GM18951 (cell line): ENCODE data around the gene CHCT1.
A peak's percentile ranks its signal among the peaks of the same experiment; 100 is the strongest.

ENCODE experiments used
- POLR2A ChIP-seq: IDR thresholded peaks from 4 replicates; pipeline ENCODE4 v1.6.1; 2011; ENCODE audit warnings: mild to moderate bottlenecking; ENCODE audit not compliant: insufficient read length, insufficient read depth; ENCODE audit errors: extremely low read depth
- in situ Hi-C: fragments of 300-500 bp; cut with MboI; formaldehyde crosslinking; loops from one replicate; pipeline ENCODE4 v1.12.0; 2022; ENCODE audit warnings: low sequenced_read_pairs, mixed read lengths, inconsistent platforms; ENCODE audit not compliant: unreplicated experiment

The CHCT1 gene

DNA sequence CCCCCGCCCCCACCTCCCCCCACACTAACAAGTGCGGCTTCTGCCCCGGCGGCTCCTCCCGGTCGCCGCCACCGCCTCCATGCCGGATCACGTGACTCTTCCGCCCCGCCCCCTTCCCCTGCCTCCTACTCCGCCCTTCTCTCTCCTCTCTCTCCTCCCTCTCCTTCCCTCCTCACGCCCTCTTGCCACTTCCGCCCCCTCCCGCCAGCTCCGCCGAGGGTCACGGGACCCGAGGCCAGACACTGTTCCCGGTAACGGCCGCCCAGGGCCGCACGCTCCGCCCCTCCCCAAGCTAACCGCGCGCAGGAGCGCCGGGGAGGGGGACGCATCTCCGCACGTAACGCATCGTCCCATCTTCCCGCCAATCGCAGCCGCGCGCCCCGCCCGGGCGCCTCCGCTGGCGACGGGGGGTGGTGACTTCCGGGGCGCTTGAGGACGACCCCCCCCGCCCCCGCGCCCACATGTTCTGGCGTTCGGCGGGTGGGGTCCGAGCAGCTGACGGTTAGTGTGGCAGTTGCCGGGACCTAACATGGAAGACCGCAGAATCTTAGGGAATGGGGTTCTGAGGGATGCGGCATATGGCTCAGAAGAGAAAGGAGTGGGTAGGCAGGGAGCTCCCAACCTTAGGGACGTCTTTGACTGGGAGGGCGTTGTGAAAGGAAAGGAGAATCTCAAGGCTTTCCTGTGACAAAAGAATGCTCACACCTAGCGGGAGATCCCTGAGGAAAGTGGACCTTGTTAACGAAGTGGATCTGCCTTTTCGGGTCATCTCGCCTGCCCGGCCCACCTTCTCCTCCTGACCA lies 30.0 kb upstream of the CHCT1 start, which contains the start of gene USP32:
TSS of gene USP32 (minus strand) at position 92 of the 803 bp plus-strand sequence. CDS start 194 bp downstream, outside the sequence.
- in situ Hi-C loops = no loop called here
- TF ChIP-seq POLR2A = peak; percentile 78

DNA sequence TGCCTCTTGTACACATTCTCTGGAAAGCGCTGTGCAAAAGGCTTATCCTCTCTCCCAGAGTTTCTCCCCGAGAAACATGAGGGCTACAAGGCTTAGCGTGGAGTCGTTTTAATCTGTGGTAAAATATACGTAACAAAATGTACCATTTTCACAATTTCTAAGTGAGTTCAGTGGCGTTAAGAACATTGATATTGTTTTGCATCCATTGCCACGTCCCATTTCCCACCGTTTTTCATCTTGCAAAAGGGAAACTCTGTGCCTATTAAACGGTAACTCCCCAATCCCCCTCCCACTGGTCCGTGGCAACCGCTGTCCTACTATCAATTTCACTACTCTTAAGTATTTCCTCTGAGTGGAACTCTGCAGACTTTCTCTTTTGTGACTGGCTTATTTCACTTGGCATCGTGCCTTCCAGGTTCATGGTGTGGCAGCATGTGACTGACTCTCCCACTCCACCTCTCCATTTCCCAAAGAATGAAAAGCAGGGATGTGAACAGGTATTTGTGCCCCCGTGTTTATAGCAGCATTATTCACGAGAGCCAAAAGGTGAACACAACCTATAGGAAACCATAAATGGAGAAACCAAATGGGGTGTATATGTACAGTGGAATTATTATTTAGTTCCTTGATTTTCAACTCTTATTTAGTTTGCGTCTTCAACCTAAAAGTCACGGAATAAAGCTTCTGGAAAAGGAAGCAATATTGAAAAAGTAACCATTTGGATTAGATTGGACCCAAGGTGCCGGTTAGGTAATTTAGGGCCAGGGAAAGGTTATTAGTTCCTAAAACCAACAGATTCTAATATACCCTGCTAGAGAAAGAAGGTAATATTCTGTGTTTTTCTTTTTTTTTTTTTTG lies 29.2 kb upstream of the CHCT1 start:
- in situ Hi-C loops = no loop called here
- TF ChIP-seq POLR2A = no peak

DNA sequence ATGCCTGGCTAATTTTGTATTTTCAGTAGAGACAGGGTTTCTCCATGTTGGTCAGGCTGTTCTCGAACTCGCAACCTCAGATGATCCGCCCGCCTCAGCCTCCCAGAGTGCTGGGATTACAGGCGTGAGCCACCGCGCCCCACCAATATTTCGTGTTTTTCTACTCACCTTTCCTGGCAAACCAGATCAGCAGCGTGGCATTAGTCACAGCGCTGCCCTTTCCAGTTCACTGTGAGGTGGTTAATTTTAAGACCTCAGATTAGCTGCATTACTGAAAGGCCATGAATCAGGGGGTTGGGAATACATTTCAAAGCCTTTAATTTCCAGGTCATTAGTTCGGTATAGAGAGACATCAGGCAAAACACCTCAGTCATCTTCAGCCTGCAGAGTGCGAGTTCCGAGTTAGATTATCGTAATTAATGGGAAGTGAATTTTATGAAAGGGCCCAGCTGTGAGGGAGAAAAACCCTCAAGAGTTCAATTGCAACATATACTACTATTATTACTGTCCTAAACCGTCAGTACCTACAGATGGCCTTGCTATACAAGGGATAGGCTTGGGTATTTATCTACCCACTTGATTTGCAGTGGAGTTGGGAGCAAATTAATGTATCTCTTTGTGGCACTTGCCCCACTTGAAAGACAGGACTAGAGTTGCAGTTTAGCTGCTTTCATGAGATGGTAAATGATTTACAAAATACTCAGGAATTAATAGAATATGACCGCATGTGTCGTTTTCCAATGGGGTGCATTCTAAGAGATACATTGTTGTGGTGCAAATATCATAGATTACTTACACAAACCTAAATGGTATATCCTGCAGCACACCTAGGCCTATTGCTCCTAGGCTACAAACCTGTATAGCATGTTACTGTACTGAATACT lies 28.2 kb upstream of the CHCT1 start:
- no peak for TF ChIP-seq POLR2A
- in situ Hi-C loops = no loop called here

DNA sequence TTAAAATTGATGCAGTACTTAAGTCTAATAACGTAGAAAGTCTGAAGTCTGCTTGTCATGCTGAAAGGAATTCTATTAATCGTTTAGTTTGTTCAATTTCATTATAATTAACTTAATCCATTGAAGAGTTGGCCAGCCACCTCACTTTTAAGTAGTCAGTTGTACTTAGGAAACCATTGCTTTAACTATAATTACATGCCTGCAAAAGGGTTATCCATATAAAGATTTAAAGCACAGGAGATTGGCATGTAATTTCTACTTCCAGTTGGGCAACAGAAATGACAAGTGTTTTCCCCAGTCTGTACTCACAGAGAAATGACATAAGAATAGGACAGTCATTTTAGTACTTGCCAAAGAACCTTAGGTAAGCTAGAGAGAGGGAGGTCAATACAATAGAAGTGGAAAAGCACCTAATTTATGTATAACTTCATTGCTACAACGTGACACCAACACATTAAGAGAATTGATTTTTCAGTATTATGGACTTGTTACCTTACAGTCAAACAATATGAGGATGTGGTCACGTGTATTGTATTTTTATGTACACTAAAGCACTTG lies 26.7 kb upstream of the CHCT1 start:
- TF ChIP-seq POLR2A = no peak
- in situ Hi-C loops = no loop called here

DNA sequence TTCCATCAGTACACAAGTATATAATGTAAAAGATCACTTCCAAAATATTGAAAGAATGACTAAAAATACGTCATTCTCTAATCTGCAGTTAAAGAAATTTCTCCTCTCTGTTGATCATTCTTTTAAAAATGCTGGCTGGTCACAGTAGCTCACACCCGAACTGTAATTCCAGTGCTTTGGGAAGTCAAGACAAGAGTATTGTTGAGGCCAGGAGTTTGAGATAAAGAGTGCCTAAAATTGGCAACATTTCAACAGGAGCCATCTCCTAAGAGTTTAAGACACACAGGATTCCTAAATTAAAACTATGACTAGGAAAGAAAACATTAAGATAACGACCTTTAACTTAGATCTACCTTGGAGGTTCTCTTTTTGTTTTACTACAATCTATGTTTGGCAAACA lies 25.9 kb upstream of the CHCT1 start:
- no peak for TF ChIP-seq POLR2A
- in situ Hi-C loops = no loop called here

DNA sequence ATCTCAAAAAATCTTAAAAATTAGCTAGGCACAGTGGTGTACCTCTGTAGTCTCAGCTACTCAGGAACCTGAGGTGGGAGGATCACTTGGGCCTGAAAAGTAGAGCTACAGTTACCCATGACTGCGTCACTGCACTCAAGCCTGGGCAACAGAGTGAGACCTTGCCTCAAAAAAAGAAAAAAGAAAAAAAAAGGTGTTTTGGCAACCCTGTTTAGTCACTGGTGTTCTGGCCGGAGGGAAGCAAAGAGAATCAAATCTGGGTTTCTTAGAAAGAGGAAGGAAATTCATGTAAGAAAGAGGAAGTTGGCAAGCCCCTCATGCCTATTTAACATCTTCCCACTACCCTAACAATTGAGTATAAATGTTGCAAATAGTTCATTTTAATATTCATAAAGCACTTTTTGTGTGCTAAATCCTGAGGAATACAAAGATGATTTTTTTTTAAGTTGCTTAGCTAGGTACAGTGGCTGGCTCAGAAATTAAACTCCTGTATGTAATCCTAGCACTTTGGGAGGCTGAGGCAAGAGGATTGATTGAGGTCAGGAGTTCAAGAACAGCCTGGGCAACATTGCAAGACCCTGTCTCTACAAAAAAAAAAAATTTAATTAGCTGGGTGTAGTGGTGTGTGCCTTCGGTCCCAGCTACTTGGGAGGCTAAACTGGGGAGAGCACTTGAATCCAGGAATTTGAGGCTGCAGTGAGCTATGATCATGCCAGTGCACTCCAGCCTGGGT lies 23.9 kb upstream of the CHCT1 start:
- TF ChIP-seq POLR2A = no peak
- in situ Hi-C loops = no loop called here

DNA sequence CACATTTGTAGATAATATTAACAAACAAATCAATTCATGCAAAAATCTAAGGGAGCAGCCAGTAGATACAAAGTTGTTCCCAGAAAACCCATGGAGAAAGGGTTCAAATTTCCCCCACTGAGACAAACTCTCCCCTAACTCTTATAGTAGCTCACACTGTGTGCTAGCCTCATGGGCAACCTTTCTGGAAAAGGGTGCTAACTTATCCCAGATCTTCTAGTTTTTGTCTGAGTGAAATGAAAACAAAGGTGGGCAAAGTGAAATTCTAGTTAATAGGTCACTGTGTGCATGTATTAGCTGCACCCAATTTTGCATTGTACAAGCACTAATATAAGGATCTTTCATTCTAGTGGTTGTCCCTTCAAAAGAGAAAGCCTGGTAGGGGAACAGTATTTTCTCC lies 20.5 kb upstream of the CHCT1 start:
- in situ Hi-C loops = loop anchor here (25.0 kb wide), 1 partner anchor 265 kb away; the partner anchor contains the start of gene CA4
- TF ChIP-seq POLR2A = no peak

DNA sequence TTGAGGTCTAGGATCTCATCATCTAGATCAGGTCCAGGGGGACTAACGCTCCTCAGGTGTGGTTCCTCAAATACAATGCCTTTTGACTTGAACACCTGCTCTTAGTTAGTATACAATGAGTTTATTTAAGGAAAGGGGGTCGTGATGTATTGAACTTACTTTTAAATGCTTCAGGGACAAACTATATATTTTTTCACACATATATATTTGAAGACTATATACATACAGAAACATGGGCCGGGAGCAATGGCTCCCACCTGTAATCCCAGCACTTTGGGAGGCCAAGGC lies 18.8 kb upstream of the CHCT1 start:
- in situ Hi-C loops = loop anchor here (25.0 kb wide), 1 partner anchor 266 kb away; the partner anchor contains the start of gene CA4
- no peak for TF ChIP-seq POLR2A

DNA sequence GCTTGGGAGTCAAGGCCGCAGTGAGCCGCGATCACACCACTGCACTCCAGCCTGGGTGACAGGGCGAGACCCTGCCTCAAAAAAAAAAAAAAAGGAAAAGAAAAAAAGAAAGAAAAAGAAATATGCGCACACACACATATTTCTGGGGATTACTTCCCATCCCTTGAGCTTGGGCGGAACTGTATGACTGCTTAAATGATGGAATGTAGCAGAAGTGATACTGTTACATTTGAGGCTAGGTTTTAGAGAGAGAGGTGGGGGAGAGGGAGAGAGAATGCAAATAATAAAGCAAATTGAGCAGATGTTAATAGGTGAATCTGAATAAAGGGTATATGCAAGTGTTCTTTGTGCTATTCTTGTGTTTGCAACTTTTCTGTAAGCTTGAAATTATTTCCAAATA lies 18.3 kb upstream of the CHCT1 start:
- in situ Hi-C loops = loop anchor here (25.0 kb wide), 1 partner anchor 267 kb away; the partner anchor contains the start of gene CA4
- TF ChIP-seq POLR2A = no peak

DNA sequence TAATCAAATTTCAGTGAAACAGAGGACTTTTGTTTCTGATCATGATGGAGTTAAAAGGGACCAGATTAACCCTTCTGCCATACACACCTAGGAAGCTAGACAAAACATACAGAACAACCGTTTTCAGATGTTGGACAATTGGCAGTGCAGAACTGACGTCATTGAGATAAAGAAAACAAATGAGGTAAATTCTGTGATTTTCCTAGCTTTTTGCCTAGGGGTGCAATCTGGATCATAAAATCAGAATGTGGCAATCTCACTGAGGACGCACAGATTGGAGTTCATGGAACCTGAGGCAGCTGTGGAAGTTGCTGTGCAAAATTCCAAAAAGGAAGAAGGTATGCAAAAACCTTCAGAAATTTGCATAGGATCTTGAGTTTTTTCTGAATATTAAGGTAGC lies 15.4 kb upstream of the CHCT1 start:
- in situ Hi-C loops = loop anchor here (25.0 kb wide), 1 partner anchor 270 kb away; the partner anchor contains the start of gene CA4
- no peak for TF ChIP-seq POLR2A

DNA sequence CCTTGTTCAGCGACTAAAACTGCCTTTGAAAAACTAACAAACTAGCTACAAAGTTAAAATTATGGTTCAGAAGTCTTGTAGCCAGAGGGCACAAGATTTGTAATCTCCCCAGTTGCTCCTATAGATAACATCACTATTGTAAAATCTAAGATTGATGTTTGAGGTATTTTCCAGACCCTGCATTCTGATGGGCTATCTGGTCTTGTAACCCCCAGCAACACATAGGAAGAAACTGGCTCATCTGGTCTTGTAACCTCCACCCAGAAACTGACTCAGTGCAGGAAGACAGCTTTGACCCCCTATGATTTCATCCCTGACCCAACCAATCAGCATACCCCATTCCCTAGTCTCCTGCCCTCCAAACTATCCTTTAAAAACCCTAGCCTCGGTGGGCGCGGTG lies 12.3 kb upstream of the CHCT1 start:
- in situ Hi-C loops = loop anchor here (25.0 kb wide), 1 partner anchor 273 kb away; the partner anchor contains the start of gene CA4
- no peak for TF ChIP-seq POLR2A

DNA sequence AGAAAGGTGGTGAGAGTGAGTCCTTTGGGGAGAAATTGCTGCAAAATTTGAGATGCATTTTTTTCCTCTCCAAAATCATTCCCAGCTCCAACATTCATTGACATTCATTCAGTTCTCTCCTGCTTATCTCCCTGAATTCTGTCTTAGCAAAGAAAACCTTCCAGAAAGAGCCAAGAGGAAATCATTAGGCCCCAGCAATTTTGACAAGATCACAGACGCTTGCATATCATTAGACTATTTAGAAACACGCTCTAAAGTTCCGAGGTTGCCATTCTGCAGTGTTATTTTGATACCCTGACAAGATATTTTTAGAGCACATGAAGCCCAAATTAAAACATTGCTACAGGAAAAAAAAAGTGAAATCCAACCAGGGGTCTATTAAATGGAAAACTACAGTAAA lies 9.6 kb upstream of the CHCT1 start:
- TF ChIP-seq POLR2A = no peak
- in situ Hi-C loops = loop anchor here (25.0 kb wide), 1 partner anchor 275 kb away; the partner anchor contains the start of gene CA4
